ENCODE measurements around the gene ITPK1. TPM values are rescaled to one million over a fixed set of nuclear protein-coding genes. Genes with fewer than 3 reads are reported as not detected.

The ITPK1 gene
- total and polyA plus RNA-seq, 2 donors (not counting 3 experiments of a cell fraction or from before 2014, with no cell fraction given) = 39.6 to 51.8 TPM

DNA sequence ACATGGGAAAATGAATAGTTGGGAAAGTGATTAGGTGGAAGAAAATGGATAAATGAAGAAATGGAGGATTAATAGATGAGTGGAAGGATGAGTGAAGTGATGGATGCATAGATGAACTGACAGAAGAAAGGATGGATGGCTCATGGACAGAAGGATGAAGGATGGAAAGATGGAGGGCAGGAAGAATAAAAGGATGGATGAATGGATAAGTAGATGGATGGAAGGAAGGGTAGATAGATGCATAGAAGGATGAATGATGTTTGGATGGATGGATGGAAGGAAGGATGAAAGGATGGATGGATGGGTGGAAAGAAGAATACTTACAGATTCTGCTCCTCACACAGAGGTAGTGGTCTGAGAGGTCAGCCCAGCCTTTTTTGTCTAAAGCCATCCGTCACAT, 228.6 kb downstream of the ITPK1 start:
- no peaks in the 10 kb centered on the region for H4K20me1 ChIP-seq (replicated peaks; ENCODE audit: control insufficient read depth, extremely low read depth, insufficient read depth, low read length)
- TF ChIP-seq FOS (IDR thresholded peaks at IDR 0.05; ENCODE audit: borderline replicate concordance, insufficient read depth, low read length) (no peak), MYC (IDR thresholded peaks at IDR 0.05; ENCODE audit: low read depth, low read length) (no peak), POLR2AphosphoS5 (IDR thresholded peaks at IDR 0.05; ENCODE audit: insufficient read depth, low read depth, low read length) (no peak), EZH2 (IDR thresholded peaks at IDR 0.05; ENCODE audit: borderline replicate concordance, low read depth, low read length, severe bottlenecking) (no peak), JUN (IDR thresholded peaks at IDR 0.05; ENCODE audit: borderline replicate concordance, insufficient read depth, insufficient read length, low read depth) (no peak), POLR2A (IDR thresholded peaks at IDR 0.05; ENCODE audit: low read depth, low read length) (no peak), GATA2 (IDR thresholded peaks at IDR 0.05; ENCODE audit: insufficient read depth, insufficient read length, low read depth, low read length) (no peak)
- TF ChIP-seq, protein P1, sequence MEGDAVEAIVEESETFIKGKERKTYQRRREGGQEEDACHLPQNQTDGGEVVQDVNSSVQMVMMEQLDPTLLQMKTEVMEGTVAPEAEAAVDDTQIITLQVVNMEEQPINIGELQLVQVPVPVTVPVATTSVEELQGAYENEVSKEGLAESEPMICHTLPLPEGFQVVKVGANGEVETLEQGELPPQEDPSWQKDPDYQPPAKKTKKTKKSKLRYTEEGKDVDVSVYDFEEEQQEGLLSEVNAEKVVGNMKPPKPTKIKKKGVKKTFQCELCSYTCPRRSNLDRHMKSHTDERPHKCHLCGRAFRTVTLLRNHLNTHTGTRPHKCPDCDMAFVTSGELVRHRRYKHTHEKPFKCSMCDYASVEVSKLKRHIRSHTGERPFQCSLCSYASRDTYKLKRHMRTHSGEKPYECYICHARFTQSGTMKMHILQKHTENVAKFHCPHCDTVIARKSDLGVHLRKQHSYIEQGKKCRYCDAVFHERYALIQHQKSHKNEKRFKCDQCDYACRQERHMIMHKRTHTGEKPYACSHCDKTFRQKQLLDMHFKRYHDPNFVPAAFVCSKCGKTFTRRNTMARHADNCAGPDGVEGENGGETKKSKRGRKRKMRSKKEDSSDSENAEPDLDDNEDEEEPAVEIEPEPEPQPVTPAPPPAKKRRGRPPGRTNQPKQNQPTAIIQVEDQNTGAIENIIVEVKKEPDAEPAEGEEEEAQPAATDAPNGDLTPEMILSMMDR (IDR thresholded peaks at IDR 0.05; ENCODE audit: extremely low read depth in 1 of 2, insufficient read depth in 1 of 2, low read depth in 1 of 2, low read length in 2 of 2) = no peak
- TF ChIP-seq, protein P2, sequence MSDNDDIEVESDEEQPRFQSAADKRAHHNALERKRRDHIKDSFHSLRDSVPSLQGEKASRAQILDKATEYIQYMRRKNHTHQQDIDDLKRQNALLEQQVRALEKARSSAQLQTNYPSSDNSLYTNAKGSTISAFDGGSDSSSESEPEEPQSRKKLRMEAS (IDR thresholded peaks at IDR 0.05; ENCODE audit: insufficient read depth, insufficient read length) = no peak
- no peaks in the 10 kb centered on the region for H3K36me3 ChIP-seq (ENCODE audit: control insufficient read depth in 2 of 2, extremely low read depth in 1 of 2, insufficient read depth in 2 of 2, low read length in 2 of 2)
- FAIRE-seq (no peak), DNase-seq (ENCODE audit: low read depth, low spot score) (no peak)
- intact Hi-C loops (cut with micrococcal nuclease) (no loop called here), dilution Hi-C loops (cut with MboI; ENCODE audit: extremely low pct_ligation_motif_present, low sequenced_read_pairs) (no loop called here)
- H3K27me3 ChIP-seq (ENCODE audit: control insufficient read depth in 2 of 2, insufficient read depth in 2 of 2, low read length in 2 of 2) = peaks cover 0 to 2% of the 10 kb centered on the region in 2 experiments
- H3K79me2 ChIP-seq (ENCODE audit: control insufficient read depth, insufficient read depth, low read length) = no peaks in the 10 kb centered on the region
- H3K9ac ChIP-seq (replicated peaks; ENCODE audit: extremely low read depth, insufficient read depth, low read length) = no peak overlapping the region
- no peaks in the 10 kb centered on the region for H3K4me1 ChIP-seq (ENCODE audit: control insufficient read depth, extremely low read depth, insufficient read depth, low read length)
- no peak overlapping the region for H3K27ac ChIP-seq (ENCODE audit: insufficient read depth, low read depth, low read length)
- BruUV-seq (replicated peaks) = no TSS peak
- no peak overlapping the region for H3K4me3 ChIP-seq (replicated peaks in 1 of 3; ENCODE audit: insufficient read depth in 1 of 3, low read depth in 1 of 3, low read length in 3 of 3)
- no peak overlapping the region for H3K4me2 ChIP-seq (ENCODE audit: insufficient read depth, low read length)
- no peaks in the 10 kb centered on the region for H3K9me3 ChIP-seq (replicated peaks; ENCODE audit: control insufficient read depth, insufficient read depth, low read length)
- ChIA-PET POLR2A (no interaction called here), CTCF (interaction anchor here (1.1 kb wide), 1 partner anchor 198 kb away, joined by 3 read pairs; no protein-coding TSS in a partner anchor)
- H2AFZ ChIP-seq (ENCODE audit: low read depth, low read length) = no peak overlapping the region
- H3K9me1 ChIP-seq (replicated peaks; ENCODE audit: control insufficient read depth, extremely low read depth, insufficient read depth, low read length) = no peaks in the 10 kb centered on the region

Other genes starting within 250 kb of the ITPK1 start
- gene CHGA, start 192.8 kb downstream of the ITPK1 start, total RNA-seq = not detected in 2 replicates
- not detected in 2 replicates for gene CHGA, start 192.8 kb downstream of the ITPK1 start, polyA plus RNA-seq
- gene MOAP1, start 69.0 kb upstream of the ITPK1 start, total RNA-seq = 15.0 and 16.6 TPM in 2 replicates
- 19.8 and 21.0 TPM in 2 replicates for gene MOAP1, start 69.0 kb upstream of the ITPK1 start, polyA plus RNA-seq
- 18.4 and 18.8 TPM in 2 replicates for gene LYSET, start 69.4 kb upstream of the ITPK1 start, total RNA-seq
- gene LYSET, start 69.4 kb upstream of the ITPK1 start, polyA plus RNA-seq = 13.0 and 14.3 TPM in 2 replicates
- gene GON7, start 91.1 kb upstream of the ITPK1 start, total RNA-seq = 11.1 and 11.5 TPM in 2 replicates
- 3.7 and 5.5 TPM in 2 replicates for gene GON7, start 91.1 kb upstream of the ITPK1 start, polyA plus RNA-seq
- gene UBR7, start 91.3 kb upstream of the ITPK1 start, total RNA-seq = 22.2 and 24.1 TPM in 2 replicates
- 14.6 and 16.8 TPM in 2 replicates for gene UBR7, start 91.3 kb upstream of the ITPK1 start, polyA plus RNA-seq
- gene BTBD7, start 217.1 kb upstream of the ITPK1 start, total RNA-seq = 47.8 and 50.2 TPM in 2 replicates
- gene BTBD7, start 217.1 kb upstream of the ITPK1 start, polyA plus RNA-seq = 16.9 and 20.9 TPM in 2 replicates
- not detected in 2 replicates for gene COX8C, start 231.3 kb upstream of the ITPK1 start, total RNA-seq
- not detected in 2 replicates for gene COX8C, start 231.3 kb upstream of the ITPK1 start, polyA plus RNA-seq